ENCODE measurements around the gene HDAC3.

- TF ChIP-seq POLR2A (IDR thresholded peaks at IDR 0.05; ENCODE audit: low read depth, low read length) (no peak), POLR2AphosphoS5 (IDR thresholded peaks at IDR 0.05; ENCODE audit: low read depth, low read length) (no peak), TAF1 (IDR thresholded peaks at IDR 0.05; ENCODE audit: low read depth, low read length) (no peak), POU2F2 (IDR thresholded peaks at IDR 0.05; ENCODE audit: low read depth, low read length) (no peak)
These were observed 10.6 kb upstream of the HDAC3 start for GRCh38 chr5:141647242-141647641.
